Fibroblast of skin of abdomen (primary cell): ENCODE results near the gene TSPAN17. TPM values are rescaled to one million over a fixed set of nuclear protein-coding genes. Genes with fewer than 3 reads are reported as not detected.

Experiments
- DNase-seq: peaks from one replicate; pipeline ENCODE4 v3.0.0-alpha.2; 2013
- polyA plus RNA-seq, 2 experiments: library from polyadenylated mRNA; unstranded; fragments of 120-200 nt; gene quantifications; one replicate each; pipeline ENCODE4 v1.2.1, GENCODE V29; 2013; ENCODE audit not compliant: insufficient read length in 2 of 2

Gene TSPAN17
- 46.0 TPM for polyA plus RNA-seq (2013, experiment 1 of 2; ENCODE audit: insufficient read length)
- 49.5 TPM for polyA plus RNA-seq (2013, experiment 2 of 2; ENCODE audit: insufficient read length)

DNA sequence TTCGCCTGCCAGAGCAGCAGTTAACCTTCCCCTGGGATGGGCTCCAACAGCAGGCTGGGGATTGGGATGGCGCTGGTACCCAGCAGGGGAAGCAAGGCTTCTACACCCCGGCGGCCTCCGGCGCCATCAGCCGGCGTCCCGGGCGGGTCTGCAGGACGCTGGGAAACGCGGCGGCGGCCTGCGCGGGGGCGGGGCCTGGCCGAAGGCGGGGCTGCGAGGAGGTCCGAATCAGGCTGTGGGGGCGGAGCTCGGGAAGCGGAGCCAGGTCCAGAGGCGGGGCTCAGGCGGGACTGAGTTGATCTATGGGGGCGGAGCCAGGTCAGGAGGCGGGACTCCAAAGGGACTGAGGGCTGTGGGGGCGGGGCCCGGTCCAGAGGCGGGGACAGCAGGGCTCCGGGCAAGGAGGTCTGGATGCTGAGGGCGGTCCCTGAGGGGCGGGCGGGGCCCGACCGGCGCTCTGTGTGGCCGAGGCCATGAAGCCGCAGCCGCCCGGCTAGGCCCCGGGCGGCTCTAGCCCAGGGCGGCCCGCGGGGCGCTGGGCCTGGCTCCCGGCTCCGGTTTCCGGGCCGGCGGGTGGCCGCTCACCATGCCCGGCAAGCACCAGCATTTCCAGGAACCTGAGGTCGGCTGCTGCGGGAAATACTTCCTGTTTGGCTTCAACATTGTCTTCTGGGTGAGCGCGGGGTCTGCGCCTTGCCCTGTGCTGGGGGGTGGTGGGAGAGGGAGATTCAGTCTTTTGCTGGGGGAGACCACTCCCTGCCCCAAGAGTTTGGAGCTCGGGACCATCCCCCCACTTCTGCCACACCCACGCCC lies at the start of gene TSPAN17:
TSS of gene TSPAN17 (plus strand) at position 455 of the 813 bp plus-strand sequence. CDS start at position 587, 132 bp downstream.
- peak; percentile 99 for DNase-seq

DNA sequence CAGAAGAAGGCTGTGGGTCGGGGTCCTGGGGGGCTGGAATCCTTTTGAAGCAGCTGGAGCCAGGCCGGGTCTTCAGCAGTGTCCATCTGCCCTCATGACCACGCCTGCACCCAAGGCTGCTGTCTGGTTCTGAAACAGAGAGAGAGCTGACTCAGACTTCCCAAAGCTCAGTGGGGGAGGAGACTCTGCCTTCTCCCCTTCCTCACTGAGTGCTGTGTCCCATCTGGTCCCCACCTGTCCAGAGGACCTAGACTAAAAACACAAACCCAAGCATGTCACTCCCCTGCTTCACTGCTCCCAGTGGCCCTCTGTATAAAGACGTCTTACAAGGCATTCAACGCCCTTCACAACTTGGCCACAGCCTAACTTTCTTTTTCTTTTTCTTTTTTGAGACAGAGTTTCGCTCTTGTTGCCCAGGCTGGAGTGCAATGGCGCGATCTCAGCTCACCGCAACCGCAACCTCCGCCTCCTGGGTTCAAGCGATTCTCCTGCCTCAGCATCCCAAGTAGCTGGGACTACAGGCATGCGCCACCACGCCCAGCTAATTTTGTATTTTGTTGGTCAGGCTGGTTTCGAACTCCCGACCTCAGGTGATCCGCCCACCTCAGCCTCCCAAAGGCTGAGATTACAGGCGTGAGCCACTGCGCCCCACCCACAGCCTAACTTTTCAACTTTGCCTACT lies 47.4 kb upstream of the TSPAN17 start:
- peak; percentile 38 for DNase-seq

DNA sequence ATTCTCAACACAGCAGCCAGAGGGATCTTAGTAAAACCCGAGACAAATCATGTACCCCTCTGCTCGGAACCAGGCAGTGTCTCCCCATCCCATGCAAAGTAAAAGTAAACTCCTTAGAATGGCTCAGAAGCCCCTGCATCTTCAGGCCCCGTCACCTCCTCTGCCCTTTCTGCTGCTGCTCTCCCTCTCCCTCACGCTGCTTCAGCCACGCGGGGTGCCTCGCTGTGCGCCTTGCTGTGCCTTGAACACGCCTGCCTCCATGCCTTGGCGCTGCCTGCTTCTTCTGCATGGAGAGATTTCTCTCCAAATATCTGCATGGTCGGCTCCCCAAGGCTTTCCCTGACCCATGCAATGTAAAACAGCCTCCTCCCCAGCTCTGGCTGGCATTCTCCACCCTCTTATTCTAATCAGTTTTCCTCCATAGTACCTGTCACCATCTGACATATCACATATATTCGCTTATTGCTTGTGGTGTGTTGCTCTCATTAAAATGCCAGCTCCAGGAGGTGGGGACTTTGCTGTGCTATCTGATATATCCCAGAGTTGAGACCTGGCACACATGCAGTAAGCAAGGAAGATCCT lies 45.3 kb upstream of the TSPAN17 start:
- no peak for DNase-seq

DNA sequence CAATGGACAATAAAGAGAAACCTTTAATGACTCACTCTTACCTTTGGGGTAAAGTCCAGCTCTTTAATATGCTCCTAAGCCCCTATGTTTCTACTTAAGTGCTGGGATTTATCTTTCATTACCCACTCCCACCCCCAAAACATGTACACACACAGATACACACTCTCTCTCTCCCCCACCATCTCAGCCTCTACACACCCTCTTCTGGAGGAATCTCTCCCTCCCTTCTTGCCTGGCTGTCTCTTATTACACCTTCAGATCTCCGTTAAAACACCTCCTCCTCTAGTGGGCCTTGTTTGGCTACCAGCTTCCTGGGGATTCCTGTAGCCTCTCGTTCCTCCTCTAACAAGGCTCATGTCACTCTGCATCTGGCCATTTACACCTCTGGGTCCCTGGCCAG lies 44.2 kb upstream of the TSPAN17 start:
- DNase-seq, result no peak

- no peak for DNase-seq
Observed at GRCh38 chr5:176606032-176606431, 41.3 kb upstream of the TSPAN17 start.

DNA sequence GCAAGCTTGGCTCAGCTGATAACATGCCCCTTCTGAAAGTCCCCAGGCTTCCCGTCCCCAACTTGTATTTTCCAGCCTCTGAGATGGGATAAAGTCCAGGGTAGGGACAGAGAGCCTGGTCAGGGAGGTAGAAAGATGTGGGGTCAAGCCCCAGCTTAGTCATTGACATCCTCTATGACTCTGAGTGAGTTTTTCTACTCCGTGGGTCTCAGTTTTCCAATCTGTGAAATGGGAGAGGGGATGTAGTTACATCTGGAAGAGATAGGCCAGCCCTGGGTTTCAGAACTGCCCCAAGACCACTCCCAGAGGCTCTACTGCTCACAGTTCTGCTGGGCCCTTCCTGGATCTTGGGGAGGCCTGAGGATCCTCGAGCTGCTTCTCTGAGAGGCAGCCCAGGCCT lies 40.4 kb upstream of the TSPAN17 start:
- DNase-seq, result no peak

- no peak for DNase-seq
Observed at GRCh38 chr5:176608142-176608705, 39.1 kb upstream of the TSPAN17 start.

- DNase-seq, result no peak
Observed at GRCh38 chr5:176608937-176609723, 38.2 kb upstream of the TSPAN17 start.

DNA sequence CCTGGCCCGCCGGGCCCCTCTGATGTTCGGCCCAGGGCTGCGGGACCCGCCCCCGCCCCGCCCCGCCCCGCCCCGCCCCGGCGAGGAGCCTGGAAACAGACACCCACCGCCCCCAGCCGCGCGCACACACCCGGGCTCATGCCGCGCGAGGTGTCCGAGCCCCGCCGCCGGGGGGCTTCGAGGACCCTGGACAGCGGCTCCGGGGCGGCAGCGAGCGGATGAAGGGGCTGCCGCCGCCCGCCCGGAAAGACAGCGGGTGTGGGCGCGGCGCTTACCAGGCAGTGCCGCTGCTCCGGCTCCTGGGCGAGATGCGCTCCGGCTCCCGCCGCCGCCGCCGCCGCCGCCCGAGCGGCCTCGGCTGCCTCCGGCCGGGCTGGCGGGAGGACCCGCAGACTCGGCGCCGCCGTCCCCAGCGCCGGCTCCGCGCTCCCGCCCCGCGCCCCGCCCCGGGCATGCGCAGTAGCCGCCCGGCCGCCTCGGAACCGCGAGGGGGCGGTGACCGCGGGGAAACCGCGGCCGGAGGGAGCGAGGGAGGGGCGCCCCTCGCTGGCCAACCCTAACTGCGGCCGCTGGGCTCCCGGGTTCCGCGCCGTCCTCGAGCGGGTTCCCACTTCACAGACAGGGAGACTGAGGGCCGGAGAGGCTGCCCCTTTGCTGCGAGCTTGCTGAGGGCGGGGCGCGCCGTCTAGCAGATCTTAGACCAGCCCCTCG lies 37.4 kb upstream of the TSPAN17 start, which contains the start of gene GPRIN1:
TSS of gene GPRIN1 (minus strand) at position 433 of the 711 bp plus-strand sequence. CDS start 10,322 bp downstream, outside the sequence.
- peak; percentile 55 for DNase-seq

GRCh38 chr5:176610435-176610773 lies 36.9 kb upstream of the TSPAN17 start:
- no peak for DNase-seq

DNA sequence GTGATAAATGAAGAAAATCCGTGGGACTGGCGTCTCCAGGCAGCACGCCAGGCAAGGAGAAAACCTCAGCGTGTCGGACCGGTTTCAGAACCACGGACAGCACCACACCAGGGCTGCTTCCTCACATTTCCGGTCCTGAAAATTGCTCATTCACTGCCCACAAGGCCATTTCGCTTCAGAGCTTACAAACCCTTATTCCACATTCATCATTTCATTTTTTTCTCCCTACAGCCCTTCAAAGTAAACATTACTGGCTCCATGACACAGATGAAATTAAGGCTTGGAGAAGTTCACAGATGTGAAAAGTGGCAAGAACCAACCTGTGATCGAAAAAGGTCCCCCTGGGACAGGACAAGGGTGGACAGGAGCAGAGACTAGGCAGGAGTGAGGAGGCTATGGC lies 35.8 kb upstream of the TSPAN17 start:
- peak; percentile 80 for DNase-seq

DNA sequence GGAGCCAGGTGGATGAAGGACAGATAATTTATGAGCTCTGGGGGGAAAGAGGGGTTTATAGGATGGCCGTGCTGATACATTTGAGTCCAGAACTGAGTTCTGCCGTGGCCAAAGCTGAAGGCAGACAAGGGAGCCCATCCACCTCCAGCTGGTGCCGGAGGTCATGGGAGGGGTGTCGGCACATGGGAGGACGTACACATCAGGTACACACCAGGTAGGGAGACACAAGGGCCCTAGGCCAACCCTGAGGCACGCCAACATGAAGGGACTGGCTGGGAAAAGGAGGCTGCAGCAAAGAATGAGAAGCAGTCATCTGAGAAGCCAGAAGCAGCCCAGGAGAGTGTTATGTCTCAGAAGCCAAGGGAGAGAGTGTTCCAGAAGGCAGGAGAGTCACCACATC lies 35.3 kb upstream of the TSPAN17 start:
- DNase-seq, result no peak

- no peak for DNase-seq
Observed at GRCh38 chr5:176612855-176613254, 34.4 kb upstream of the TSPAN17 start.

DNA sequence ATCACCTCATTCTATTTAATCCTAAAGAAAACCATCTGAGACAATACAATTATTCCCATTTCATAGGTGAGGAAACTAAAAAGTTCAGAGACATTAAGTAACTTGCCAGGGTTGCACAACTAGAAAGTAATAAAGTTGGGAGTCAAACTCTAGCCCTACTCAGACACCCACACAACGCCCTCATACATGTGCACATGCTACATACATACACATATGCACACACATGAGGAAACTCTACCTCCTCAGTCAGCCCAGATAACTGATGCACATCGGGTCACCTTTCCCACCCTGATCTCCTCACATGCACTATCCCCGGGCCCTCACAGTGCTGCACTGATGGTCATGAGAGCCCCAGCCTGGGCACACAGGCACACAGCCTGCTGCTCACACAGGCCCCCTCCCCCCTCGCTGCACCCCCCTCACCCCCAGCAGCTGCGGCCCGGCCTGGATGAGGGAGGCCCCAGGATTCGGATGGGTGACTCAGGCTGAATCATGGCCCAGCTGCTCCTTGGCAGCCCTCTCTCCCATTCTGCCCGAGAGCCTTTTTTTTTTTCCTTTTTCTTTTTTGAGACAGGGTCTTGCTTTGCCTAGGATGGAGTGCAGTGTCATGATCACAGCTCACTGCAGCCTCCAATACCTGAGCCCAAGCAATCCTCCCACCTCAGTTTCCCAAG lies 32.3 kb upstream of the TSPAN17 start:
- DNase-seq, result peak; percentile 77

DNA sequence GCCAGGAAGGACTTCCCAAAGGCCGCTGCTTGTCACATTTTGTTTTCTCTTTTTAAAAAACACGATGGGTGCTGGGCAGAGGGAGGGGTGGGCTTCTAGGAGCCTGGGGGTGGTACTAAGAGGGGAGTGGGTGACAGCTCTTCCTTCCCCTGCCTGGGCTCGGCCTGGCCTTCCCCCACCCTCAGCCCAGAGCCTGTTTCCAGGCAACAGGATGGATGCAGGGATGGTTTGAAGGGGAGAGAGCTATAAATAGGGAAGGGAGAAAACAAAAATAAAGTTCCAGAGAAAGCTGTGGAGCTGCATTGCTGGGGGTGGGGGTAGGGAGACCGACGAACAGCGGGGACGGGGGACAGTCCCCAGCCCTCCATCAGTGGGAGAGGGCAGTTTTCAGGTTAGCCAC lies 30.8 kb upstream of the TSPAN17 start:
- no peak for DNase-seq

DNA sequence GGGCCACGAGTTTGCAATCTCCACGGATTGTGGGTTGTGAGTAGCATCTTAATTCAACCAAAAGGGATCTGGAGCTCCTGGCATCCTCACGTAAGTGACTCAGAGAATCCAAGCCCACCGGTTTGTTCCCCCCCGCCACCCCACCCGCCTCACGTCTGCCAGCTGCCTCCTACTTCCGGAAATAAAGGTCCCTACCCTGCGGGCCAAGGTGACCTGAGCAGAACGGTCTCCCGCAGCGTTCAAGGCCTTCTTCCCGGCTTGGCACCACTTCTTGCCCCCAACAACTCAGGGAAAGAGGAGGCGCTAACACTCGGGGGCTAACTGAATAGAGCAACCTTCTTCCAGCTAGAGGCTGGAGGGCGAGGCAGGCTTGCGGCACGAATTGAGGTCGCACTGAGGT lies 28.5 kb upstream of the TSPAN17 start:
- no peak for DNase-seq

DNA sequence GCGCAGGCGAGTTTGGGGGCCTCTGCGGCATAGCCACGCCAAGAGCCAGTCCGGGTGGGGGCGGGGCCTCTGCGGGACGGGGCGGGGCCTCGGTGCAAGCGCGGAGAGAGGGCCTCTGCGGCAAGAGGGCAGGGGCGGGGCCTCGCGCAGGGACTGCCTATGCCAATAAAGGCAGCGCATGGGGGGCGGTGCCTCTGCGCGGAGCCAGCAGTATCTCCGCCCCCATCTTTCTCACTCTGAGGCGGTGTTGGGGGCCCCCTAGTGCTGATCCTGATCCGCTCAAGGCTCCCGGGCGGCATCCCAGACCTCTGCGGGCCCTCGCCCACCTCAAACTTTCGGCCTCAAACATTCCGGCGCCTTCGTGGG lies 28.1 kb upstream of the TSPAN17 start:
- peak; percentile 89 for DNase-seq

GRCh38 chr5:176619569-176620332 lies 27.5 kb upstream of the TSPAN17 start:
- DNase-seq, result no peak

DNA sequence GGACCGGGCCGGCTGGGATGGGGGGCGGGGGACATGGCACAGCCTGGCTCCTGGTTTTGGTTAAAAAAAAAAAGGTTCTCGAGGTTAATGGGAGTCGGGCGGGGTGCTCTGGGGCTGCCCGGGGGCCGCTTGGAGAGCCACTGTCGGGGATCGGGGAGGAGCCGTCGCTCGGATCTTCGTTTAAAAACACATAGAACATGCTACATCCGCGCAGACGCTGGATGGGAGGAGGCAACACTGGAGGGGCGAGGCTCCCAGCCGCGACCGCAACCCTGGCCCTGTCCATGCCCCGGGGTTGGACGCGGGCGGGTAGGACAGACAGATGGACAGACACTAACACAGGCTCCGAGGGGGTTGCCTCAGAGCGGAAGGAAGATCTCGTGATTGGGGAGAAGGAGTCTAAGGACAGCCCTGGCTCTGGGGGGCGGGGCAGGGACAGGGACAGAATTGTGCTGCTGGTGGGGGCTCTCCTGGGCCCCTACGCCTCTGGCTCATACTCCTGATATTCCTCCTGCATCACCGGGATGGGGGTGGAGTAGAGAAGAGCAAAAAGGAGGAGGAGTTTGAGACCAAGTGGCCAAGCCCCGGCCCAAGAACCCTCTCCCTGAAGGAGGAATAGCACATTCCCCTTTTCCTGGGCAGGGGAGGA lies 26.8 kb upstream of the TSPAN17 start:
- DNase-seq, result no peak

GRCh38 chr5:176621661-176622079 lies 25.6 kb upstream of the TSPAN17 start:
- DNase-seq, result no peak
